ENCODE data around the gene KCNIP1. TPM values are rescaled to one million over a fixed set of nuclear protein-coding genes. Genes with fewer than 3 reads are reported as not detected.

Gene KCNIP1
- polyA plus RNA-seq, 1 donor, result 2.8 TPM

DNA sequence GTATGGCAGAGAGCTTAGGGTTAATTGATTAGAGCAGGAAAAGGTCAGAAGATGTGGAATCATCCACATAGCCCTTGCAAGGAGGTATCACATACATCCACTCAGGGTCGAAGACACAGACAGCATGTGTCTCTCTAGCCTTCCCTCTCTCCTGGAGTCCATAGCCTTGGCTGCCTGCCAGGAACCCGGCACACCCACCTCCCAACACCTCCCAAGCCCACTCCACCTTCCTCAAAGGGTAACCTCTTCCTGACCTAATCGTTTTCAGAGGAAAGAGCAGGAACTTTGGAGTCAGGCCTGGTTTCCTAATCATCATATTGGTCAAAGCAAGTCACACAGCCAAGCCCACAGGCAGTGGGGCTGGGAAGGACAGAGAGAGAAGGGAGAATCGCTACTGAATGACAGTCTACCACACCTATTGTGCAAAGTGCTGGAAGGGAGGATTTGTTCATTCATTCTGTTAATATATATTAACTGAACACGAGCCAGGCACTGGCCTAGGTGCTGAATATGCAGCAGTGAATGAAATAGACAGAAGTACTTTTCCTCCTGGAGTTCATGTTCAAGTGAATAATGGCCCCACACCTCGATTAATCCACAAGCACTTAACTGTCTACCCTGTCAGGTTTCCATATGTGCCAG lies 107.8 kb downstream of the KCNIP1 start:
- DNase-seq, result no peak
- Histone ChIP-seq H3K27ac (ENCODE audit: low read length) (no peak overlapping the region), H3K4me3 (ENCODE audit: low read length) (no peak overlapping the region), H3K27me3 (ENCODE audit: control insufficient read depth, insufficient read depth, low read length) (peaks cover 12% of the 10 kb centered on the region), H3K4me1 (ENCODE audit: control insufficient read depth, insufficient read depth, low read length) (no peaks in the 10 kb centered on the region), H3K36me3 (ENCODE audit: control insufficient read depth, insufficient read depth, low read length) (no peaks in the 10 kb centered on the region), H3K9me3 (ENCODE audit: control insufficient read depth, low read depth, low read length) (no peaks in the 10 kb centered on the region)
- WGBS (ENCODE audit: insufficient coverage, low lambda C conversion rate), result no CpG with 5 or more reads among the region's 6 CpGs

- H3K27me3 ChIP-seq (ENCODE audit: control insufficient read depth, insufficient read depth, low read length), result peaks cover 12% of the 10 kb centered on the region
- no peaks in the 10 kb centered on the region for H3K36me3 ChIP-seq (ENCODE audit: control insufficient read depth, insufficient read depth, low read length)
- H3K9me3 ChIP-seq (ENCODE audit: control insufficient read depth, low read depth, low read length), result no peaks in the 10 kb centered on the region
- DNase-seq, result no peak
- no peaks in the 10 kb centered on the region for H3K4me1 ChIP-seq (ENCODE audit: control insufficient read depth, insufficient read depth, low read length)
- no peak overlapping the region for H3K4me3 ChIP-seq (ENCODE audit: low read length)
- no peak overlapping the region for H3K27ac ChIP-seq (ENCODE audit: low read length)
- no CpG with 5 or more reads among the region's 6 CpGs for WGBS (ENCODE audit: insufficient coverage, low lambda C conversion rate)
Measured at GRCh38 chr5:170612256-170612678, 108.4 kb downstream of the KCNIP1 start.

DNA sequence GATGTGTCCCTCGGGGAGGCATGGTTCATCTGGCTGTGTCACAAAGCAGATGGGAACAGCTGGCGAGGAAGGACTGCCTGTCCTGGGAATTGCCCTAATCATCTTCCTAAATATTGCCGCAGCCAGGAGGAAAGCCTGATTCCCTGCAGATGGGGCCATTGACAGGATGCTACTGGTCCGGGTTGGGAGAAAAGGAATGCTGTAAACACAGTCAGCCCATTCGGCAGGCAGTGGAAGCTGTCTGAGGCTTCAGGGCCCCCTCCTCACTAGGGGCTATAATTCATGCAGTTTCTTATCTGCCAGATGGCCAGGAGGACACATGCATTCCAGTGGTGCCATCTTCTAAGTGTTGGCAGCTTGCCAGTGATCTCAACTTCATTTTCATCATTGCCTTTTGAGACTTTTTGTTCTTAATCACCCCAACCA lies 110.3 kb downstream of the KCNIP1 start:
- no peaks in the 10 kb centered on the region for H3K9me3 ChIP-seq (ENCODE audit: control insufficient read depth, low read depth, low read length)
- no peak overlapping the region for H3K27ac ChIP-seq (ENCODE audit: low read length)
- no peak for DNase-seq
- WGBS (ENCODE audit: insufficient coverage, low lambda C conversion rate), result no CpG with 5 or more reads among the region's 5 CpGs
- H3K27me3 ChIP-seq (ENCODE audit: control insufficient read depth, insufficient read depth, low read length), result peaks cover 12% of the 10 kb centered on the region
- H3K4me3 ChIP-seq (ENCODE audit: low read length), result no peak overlapping the region
- no peaks in the 10 kb centered on the region for H3K4me1 ChIP-seq (ENCODE audit: control insufficient read depth, insufficient read depth, low read length)
- no peaks in the 10 kb centered on the region for H3K36me3 ChIP-seq (ENCODE audit: control insufficient read depth, insufficient read depth, low read length)

GRCh38 chr5:170614720-170615119 lies 110.9 kb downstream of the KCNIP1 start:
- H3K27ac ChIP-seq (ENCODE audit: low read length), result no peak overlapping the region
- WGBS (ENCODE audit: insufficient coverage, low lambda C conversion rate), result no CpG with 5 or more reads among the region's 7 CpGs
- H3K4me3 ChIP-seq (ENCODE audit: low read length), result no peak overlapping the region
- DNase-seq, result no peak
- no peaks in the 10 kb centered on the region for H3K4me1 ChIP-seq (ENCODE audit: control insufficient read depth, insufficient read depth, low read length)
- no peaks in the 10 kb centered on the region for H3K9me3 ChIP-seq (ENCODE audit: control insufficient read depth, low read depth, low read length)
- H3K27me3 ChIP-seq (ENCODE audit: control insufficient read depth, insufficient read depth, low read length), result peaks cover 12% of the 10 kb centered on the region
- H3K36me3 ChIP-seq (ENCODE audit: control insufficient read depth, insufficient read depth, low read length), result no peaks in the 10 kb centered on the region

GRCh38 chr5:170617533-170618490 lies 114.0 kb downstream of the KCNIP1 start:
- no CpG with 5 or more reads among the region's 7 CpGs for WGBS (ENCODE audit: insufficient coverage, low lambda C conversion rate)
- H3K27me3 ChIP-seq (ENCODE audit: control insufficient read depth, insufficient read depth, low read length), result peaks cover 10% of the 10 kb centered on the region
- H3K36me3 ChIP-seq (ENCODE audit: control insufficient read depth, insufficient read depth, low read length), result no peaks in the 10 kb centered on the region
- no peak overlapping the region for H3K27ac ChIP-seq (ENCODE audit: low read length)
- DNase-seq, result peak in 1 of 2 donors; percentile 49
- no peaks in the 10 kb centered on the region for H3K4me1 ChIP-seq (ENCODE audit: control insufficient read depth, insufficient read depth, low read length)
- no peaks in the 10 kb centered on the region for H3K9me3 ChIP-seq (ENCODE audit: control insufficient read depth, low read depth, low read length)
- no peak overlapping the region for H3K4me3 ChIP-seq (ENCODE audit: low read length)

DNA sequence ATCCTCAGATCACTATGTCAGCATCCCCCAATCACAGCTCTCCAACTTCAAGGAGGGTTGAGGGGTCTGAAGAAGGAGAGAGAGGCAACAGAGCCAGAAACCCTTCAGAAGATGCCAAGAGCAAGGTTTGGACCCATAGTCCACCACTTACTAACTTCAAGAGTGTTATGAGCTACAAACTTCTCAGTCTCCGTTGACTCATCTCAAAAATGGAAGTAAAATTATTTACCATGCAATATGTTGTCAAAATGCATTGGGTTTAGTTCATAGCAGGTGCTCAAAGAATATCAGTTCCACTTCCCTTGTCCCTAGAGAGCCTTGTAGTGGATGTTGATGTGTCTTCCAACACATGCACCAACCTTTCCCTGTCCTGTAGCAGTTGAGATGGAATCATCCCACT lies 116.0 kb downstream of the KCNIP1 start:
- WGBS (ENCODE audit: insufficient coverage, low lambda C conversion rate), result no CpG with 5 or more reads among the region's 1 CpG
- H3K36me3 ChIP-seq (ENCODE audit: control insufficient read depth, insufficient read depth, low read length), result no peaks in the 10 kb centered on the region

DNA sequence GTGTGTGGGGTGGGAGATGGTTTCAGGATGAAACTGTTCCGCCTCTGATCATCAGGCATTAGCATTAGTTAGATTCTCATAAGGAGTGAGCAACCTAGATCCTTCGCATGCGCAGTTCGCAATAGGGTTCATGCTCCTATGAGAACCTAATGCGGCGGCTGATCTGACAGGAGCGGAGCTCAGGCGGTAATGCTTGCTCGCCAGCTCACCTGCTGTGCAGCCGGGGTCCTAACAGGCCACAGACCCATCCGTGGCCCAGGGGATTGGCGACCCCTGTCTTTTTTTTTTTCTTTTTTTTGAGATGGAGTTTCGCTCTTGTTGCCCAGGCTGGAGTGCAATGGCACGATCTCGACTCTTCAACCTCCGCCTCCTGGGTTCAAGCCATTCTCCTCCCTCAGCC lies 119.1 kb downstream of the KCNIP1 start:
- H3K27me3 ChIP-seq (ENCODE audit: control insufficient read depth, insufficient read depth, low read length), result no peaks in the 10 kb centered on the region
- no peak overlapping the region for H3K4me3 ChIP-seq (ENCODE audit: low read length)
- H3K27ac ChIP-seq (ENCODE audit: low read length), result no peak overlapping the region
- no peak for DNase-seq
- no peaks in the 10 kb centered on the region for H3K9me3 ChIP-seq (ENCODE audit: control insufficient read depth, low read depth, low read length)
- no peaks in the 10 kb centered on the region for H3K4me1 ChIP-seq (ENCODE audit: control insufficient read depth, insufficient read depth, low read length)
- WGBS (ENCODE audit: insufficient coverage, low lambda C conversion rate), result 90% methylated on average over 5 of the region's 16 CpGs
- no peaks in the 10 kb centered on the region for H3K36me3 ChIP-seq (ENCODE audit: control insufficient read depth, insufficient read depth, low read length)

More for the DNA sequence above, 116.0 kb downstream of the KCNIP1 start:
- Histone ChIP-seq H3K27me3 (ENCODE audit: control insufficient read depth, insufficient read depth, low read length) (peaks cover under 1% of the 10 kb centered on the region), H3K27ac (ENCODE audit: low read length) (no peak overlapping the region), H3K4me1 (ENCODE audit: control insufficient read depth, insufficient read depth, low read length) (no peaks in the 10 kb centered on the region), H3K4me3 (ENCODE audit: low read length) (no peak overlapping the region), H3K9me3 (ENCODE audit: control insufficient read depth, low read depth, low read length) (no peaks in the 10 kb centered on the region)
- no peak for DNase-seq

DNA sequence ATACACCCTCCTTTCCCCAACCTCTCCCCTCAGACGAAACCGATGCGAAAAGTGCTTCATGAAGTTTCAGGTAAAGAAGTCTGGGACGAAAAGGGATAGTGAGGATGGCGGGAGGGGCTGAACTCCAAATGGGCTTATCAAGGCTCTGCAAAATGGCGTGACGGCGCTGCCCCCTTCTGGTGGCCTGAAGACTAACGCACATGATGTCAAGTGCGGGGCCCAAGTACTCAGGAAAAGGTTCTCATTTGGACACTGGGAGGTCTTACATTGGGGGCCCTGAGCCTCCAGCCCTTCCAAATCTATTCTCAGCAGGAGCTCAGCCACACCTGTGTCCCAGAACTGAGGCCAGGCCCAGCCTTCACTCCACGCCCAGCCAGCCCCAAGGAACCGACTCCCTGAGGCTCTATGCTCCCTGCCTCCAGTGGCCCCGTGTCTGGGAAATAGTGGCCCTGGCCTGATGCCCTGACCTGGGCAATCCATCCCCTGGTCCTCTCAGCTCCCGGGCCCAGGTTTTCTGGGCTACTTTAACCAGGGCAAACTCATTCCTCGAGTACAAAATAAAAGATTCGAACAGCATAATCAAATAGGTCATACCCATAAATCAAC lies 119.9 kb downstream of the KCNIP1 start:
- no CpG with 5 or more reads among the region's 16 CpGs for WGBS (ENCODE audit: insufficient coverage, low lambda C conversion rate)
- Histone ChIP-seq H3K36me3 (ENCODE audit: control insufficient read depth, insufficient read depth, low read length) (no peaks in the 10 kb centered on the region), H3K27ac (ENCODE audit: low read length) (no peak overlapping the region), H3K9me3 (ENCODE audit: control insufficient read depth, low read depth, low read length) (no peaks in the 10 kb centered on the region), H3K4me1 (ENCODE audit: control insufficient read depth, insufficient read depth, low read length) (no peaks in the 10 kb centered on the region), H3K4me3 (ENCODE audit: low read length) (no peak overlapping the region), H3K27me3 (ENCODE audit: control insufficient read depth, insufficient read depth, low read length) (no peaks in the 10 kb centered on the region)
- no peak for DNase-seq

DNA sequence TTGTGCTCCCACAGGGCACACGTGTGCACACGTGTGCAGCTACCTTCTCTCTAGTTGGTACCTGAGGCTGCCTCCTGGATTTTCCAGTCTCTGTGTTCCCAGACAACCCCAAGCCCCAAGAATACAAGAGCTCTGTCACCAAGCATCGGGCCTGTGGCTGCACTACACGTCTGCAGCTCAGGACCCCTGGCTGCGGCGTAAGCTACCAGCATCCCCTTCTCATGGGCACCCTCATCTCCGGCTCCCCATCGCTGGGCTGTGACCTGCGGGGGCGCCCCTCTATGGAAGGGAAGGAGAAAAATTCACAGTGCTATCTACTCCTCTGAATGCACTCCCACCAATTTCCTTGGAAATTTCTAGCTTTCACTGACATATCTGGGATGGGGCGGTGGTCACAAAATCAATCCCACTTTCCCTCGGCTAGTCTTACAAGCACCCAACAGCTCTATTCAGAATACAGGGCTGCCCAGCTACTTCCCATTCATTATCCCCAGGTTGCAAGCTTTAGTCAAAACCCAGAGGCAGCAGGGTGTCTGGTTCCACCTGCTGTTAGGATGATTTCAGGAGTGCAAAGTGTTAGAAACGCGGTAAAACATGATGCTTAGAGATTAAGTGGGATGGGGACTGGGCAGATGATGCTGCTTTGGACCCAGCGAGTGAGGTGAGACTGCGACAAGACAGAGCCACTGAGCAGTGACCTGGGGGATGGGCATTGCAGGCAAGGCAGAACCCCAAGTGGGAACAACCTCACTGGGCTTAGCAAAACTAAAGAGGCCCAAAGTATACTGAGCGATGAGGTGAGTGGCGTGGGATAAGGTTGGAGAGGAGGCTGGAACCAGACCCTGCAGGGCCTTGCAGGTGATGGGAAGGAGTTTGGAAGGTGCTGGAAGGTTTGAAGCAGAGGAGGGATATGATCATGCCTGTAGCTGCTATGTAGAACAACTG lies 121.7 kb downstream of the KCNIP1 start:
- 60% methylated on average over 1 of the region's 18 CpGs for WGBS (ENCODE audit: insufficient coverage, low lambda C conversion rate)
- Histone ChIP-seq H3K4me3 (ENCODE audit: low read length) (no peak overlapping the region), H3K36me3 (ENCODE audit: control insufficient read depth, insufficient read depth, low read length) (no peaks in the 10 kb centered on the region), H3K4me1 (ENCODE audit: control insufficient read depth, insufficient read depth, low read length) (no peaks in the 10 kb centered on the region), H3K9me3 (ENCODE audit: control insufficient read depth, low read depth, low read length) (no peaks in the 10 kb centered on the region), H3K27ac (ENCODE audit: low read length) (no peak overlapping the region), H3K27me3 (ENCODE audit: control insufficient read depth, insufficient read depth, low read length) (no peaks in the 10 kb centered on the region)
- DNase-seq, result no peak
